RWPE2 (cell line): ENCODE data around the gene KIAA1958.

Experiments
- ATAC-seq: fragments of 200-7000 bp; cut with Tn5 transposase; 3 replicates; pipeline ENCODE4 v1.9.1; 2021; ENCODE audit warnings: low read depth
- DNase-seq: peaks from one replicate; pipeline ENCODE4 v3.0.0-alpha.2; 2020; ENCODE audit warnings: low spot score
- H3K27ac ChIP-seq: fragments of 450-650 bp; 2 replicates; pipeline ENCODE4 v1.5.1; 2017; ENCODE audit warnings: mild to moderate bottlenecking; ENCODE audit not compliant: poor library complexity, severe bottlenecking
- H3K27me3 ChIP-seq: fragments of 250-450 bp; sonication (Bioruptor Pico); 2 replicates; pipeline ENCODE4 v1.5.1; 2021; ENCODE audit warnings: mild to moderate bottlenecking, moderate library complexity; ENCODE audit not compliant: insufficient read depth, poor library complexity, severe bottlenecking
- H3K36me3 ChIP-seq: fragments of 250-450 bp; sonication (Bioruptor Pico); 2 replicates; pipeline ENCODE4 v1.5.1; 2020; ENCODE audit warnings: low read depth, mild to moderate bottlenecking, moderate library complexity
- H3K4me1 ChIP-seq: fragments of 250-450 bp; sonication (Bioruptor Pico); 2 replicates; pipeline ENCODE4 v1.5.1; 2021; ENCODE audit warnings: mild to moderate bottlenecking, moderate library complexity; ENCODE audit not compliant: insufficient read depth, poor library complexity, severe bottlenecking
- H3K4me3 ChIP-seq: fragments of 250-450 bp; sonication (Bioruptor Pico); 2 replicates; pipeline ENCODE4 v1.5.1; 2021; ENCODE audit warnings: mild to moderate bottlenecking, moderate library complexity; ENCODE audit not compliant: severe bottlenecking
- H3K9me3 ChIP-seq: fragments of 250-450 bp; sonication (Bioruptor Pico); 2 replicates; pipeline ENCODE4 v1.5.1; 2021; ENCODE audit warnings: mild to moderate bottlenecking, moderate library complexity; ENCODE audit not compliant: severe bottlenecking
- CTCF ChIP-seq: fragments of 450-650 bp; IDR thresholded peaks from one replicate; pipeline ENCODE4 v1.5.1; 2017; ENCODE audit warnings: mild to moderate bottlenecking, moderate library complexity; ENCODE audit not compliant: poor library complexity, severe bottlenecking

The KIAA1958 gene

GRCh38 chr9:112473986-112474385 is 12.6 kb upstream of the KIAA1958 start:
- no peak overlapping the region for H3K27ac ChIP-seq
- no peaks in the 10 kb centered on the region for H3K9me3 ChIP-seq
- no peaks in the 10 kb centered on the region for H3K27me3 ChIP-seq
- TF ChIP-seq CTCF: no peak
- DNase-seq: no peak
- H3K4me3 ChIP-seq: no peak overlapping the region
- H3K4me1 ChIP-seq: no peaks in the 10 kb centered on the region
- ATAC-seq: no peak
- H3K36me3 ChIP-seq: peaks cover 15% of the 10 kb centered on the region

- Histone ChIP-seq H3K27ac (no peak overlapping the region), H3K27me3 (no peaks in the 10 kb centered on the region), H3K4me1 (no peaks in the 10 kb centered on the region), H3K36me3 (peaks cover 10% of the 10 kb centered on the region), H3K9me3 (no peaks in the 10 kb centered on the region), H3K4me3 (no peak overlapping the region)
- TF ChIP-seq CTCF: no peak
- DNase-seq (no peak), ATAC-seq (no peak)
Observed at GRCh38 chr9:112475318-112475717, 11.3 kb upstream of the KIAA1958 start.

- no peak for DNase-seq
- Histone ChIP-seq H3K9me3 (no peaks in the 10 kb centered on the region), H3K4me1 (no peaks in the 10 kb centered on the region), H3K4me3 (no peak overlapping the region), H3K27me3 (no peaks in the 10 kb centered on the region), H3K27ac (no peak overlapping the region), H3K36me3 (no peaks in the 10 kb centered on the region; the same call in 1 of the 2 replicates)
- ATAC-seq: no peak
- no peak for TF ChIP-seq CTCF
Observed at GRCh38 chr9:112477330-112477729, 9.3 kb upstream of the KIAA1958 start.

- Histone ChIP-seq H3K4me3 (no peak overlapping the region), H3K27me3 (no peaks in the 10 kb centered on the region), H3K36me3 (no peaks in the 10 kb centered on the region; the same call in 1 of the 2 replicates), H3K27ac (no peak overlapping the region), H3K9me3 (no peaks in the 10 kb centered on the region), H3K4me1 (no peaks in the 10 kb centered on the region)
- no peak for TF ChIP-seq CTCF
- ATAC-seq (no peak), DNase-seq (no peak)
Observed at GRCh38 chr9:112479221-112479620, 7.4 kb upstream of the KIAA1958 start.

GRCh38 chr9:112484607-112485006 is 2.0 kb upstream of the KIAA1958 start:
- H3K4me1 ChIP-seq: peaks cover 6% of the 10 kb centered on the region
- no peaks in the 10 kb centered on the region for H3K9me3 ChIP-seq
- H3K27me3 ChIP-seq: no peaks in the 10 kb centered on the region
- H3K36me3 ChIP-seq: no peaks in the 10 kb centered on the region
- DNase-seq (no peak), ATAC-seq (no peak)
- no peak overlapping the region for H3K27ac ChIP-seq
- no peak overlapping the region for H3K4me3 ChIP-seq
- TF ChIP-seq CTCF: no peak
